Measurements from ENCODE around the gene ITGA2B.
"Not testable (repeated sequence)": the region's sequence is repeated elsewhere in the genome, so short reads cannot be mapped to it uniquely, and the experiment has no call there.

Gene ITGA2B

GRCh38 chr17:44396946-44397345 is 7.5 kb upstream of the ITGA2B start:
- in situ Hi-C loops (cut with HindIII; ENCODE audit: low pct_ligation_motif_present, low pct_unique_long_range_greater_than_20kb, low sequenced_read_pairs), result no loop called here
- DNase-seq, result no peak

- DNase-seq, result no peak
- in situ Hi-C loops (cut with HindIII; ENCODE audit: low pct_ligation_motif_present, low pct_unique_long_range_greater_than_20kb, low sequenced_read_pairs), result no loop called here
Observed at GRCh38 chr17:44394833-44395232, 5.4 kb upstream of the ITGA2B start.

GRCh38 chr17:44394112-44394511 is 4.7 kb upstream of the ITGA2B start:
- in situ Hi-C loops (cut with HindIII; ENCODE audit: low pct_ligation_motif_present, low pct_unique_long_range_greater_than_20kb, low sequenced_read_pairs); DNase-seq: not testable (repeated sequence)

- in situ Hi-C loops (cut with HindIII; ENCODE audit: low pct_ligation_motif_present, low pct_unique_long_range_greater_than_20kb, low sequenced_read_pairs), result no loop called here
Observed at GRCh38 chr17:44390250-44390870, 911 bp upstream of the ITGA2B start.

GRCh38 chr17:44389723-44390202 is 314 bp upstream of the ITGA2B start:
- no peak for DNase-seq
- in situ Hi-C loops (cut with HindIII; ENCODE audit: low pct_ligation_motif_present, low pct_unique_long_range_greater_than_20kb, low sequenced_read_pairs), result no loop called here

More at GRCh38 chr17:44390250-44390870, 911 bp upstream of the ITGA2B start:
- DNase-seq, result no peak

GRCh38 chr17:44387804-44388203 is 1.6 kb downstream of the ITGA2B start:
- no peak for DNase-seq
- in situ Hi-C loops (cut with HindIII; ENCODE audit: low pct_ligation_motif_present, low pct_unique_long_range_greater_than_20kb, low sequenced_read_pairs), result no loop called here

- in situ Hi-C loops (cut with HindIII; ENCODE audit: low pct_ligation_motif_present, low pct_unique_long_range_greater_than_20kb, low sequenced_read_pairs), result no loop called here
- DNase-seq, result no peak
Observed at GRCh38 chr17:44386182-44386525, 3.3 kb downstream of the ITGA2B start.

GRCh38 chr17:44385287-44386181 is 3.9 kb downstream of the ITGA2B start:
- in situ Hi-C loops (cut with HindIII; ENCODE audit: low pct_ligation_motif_present, low pct_unique_long_range_greater_than_20kb, low sequenced_read_pairs), result no loop called here
- peak; percentile 77 for DNase-seq

- DNase-seq, result no peak
- in situ Hi-C loops (cut with HindIII; ENCODE audit: low pct_ligation_motif_present, low pct_unique_long_range_greater_than_20kb, low sequenced_read_pairs), result no loop called here
Observed at GRCh38 chr17:44384823-44385286, 4.6 kb downstream of the ITGA2B start.

- in situ Hi-C loops (cut with HindIII; ENCODE audit: low pct_ligation_motif_present, low pct_unique_long_range_greater_than_20kb, low sequenced_read_pairs), result no loop called here
- no peak for DNase-seq
Observed at GRCh38 chr17:44384281-44384822, 5.1 kb downstream of the ITGA2B start.

GRCh38 chr17:44383861-44384260 is 5.6 kb downstream of the ITGA2B start:
- in situ Hi-C loops (cut with HindIII; ENCODE audit: low pct_ligation_motif_present, low pct_unique_long_range_greater_than_20kb, low sequenced_read_pairs), result no loop called here
- no peak for DNase-seq

- DNase-seq, result no peak
- in situ Hi-C loops (cut with HindIII; ENCODE audit: low pct_ligation_motif_present, low pct_unique_long_range_greater_than_20kb, low sequenced_read_pairs), result no loop called here
Observed at GRCh38 chr17:44383363-44383762, 6.1 kb downstream of the ITGA2B start.

GRCh38 chr17:44382917-44383316 is 6.5 kb downstream of the ITGA2B start:
- no peak for DNase-seq
- in situ Hi-C loops (cut with HindIII; ENCODE audit: low pct_ligation_motif_present, low pct_unique_long_range_greater_than_20kb, low sequenced_read_pairs), result no loop called here

GRCh38 chr17:44381810-44382305 is 7.6 kb downstream of the ITGA2B start:
- no peak for DNase-seq

GRCh38 chr17:44380767-44381166 is 8.7 kb downstream of the ITGA2B start:
- in situ Hi-C loops (cut with HindIII; ENCODE audit: low pct_ligation_motif_present, low pct_unique_long_range_greater_than_20kb, low sequenced_read_pairs), result no loop called here
- DNase-seq, result no peak

More at GRCh38 chr17:44381810-44382305, 7.6 kb downstream of the ITGA2B start:
- in situ Hi-C loops (cut with HindIII; ENCODE audit: low pct_ligation_motif_present, low pct_unique_long_range_greater_than_20kb, low sequenced_read_pairs), result no loop called here

- in situ Hi-C loops (cut with HindIII; ENCODE audit: low pct_ligation_motif_present, low pct_unique_long_range_greater_than_20kb, low sequenced_read_pairs), result no loop called here
- no peak for DNase-seq
Observed at GRCh38 chr17:44379887-44380286, 9.6 kb downstream of the ITGA2B start.

- no peak for DNase-seq
- in situ Hi-C loops (cut with HindIII; ENCODE audit: low pct_ligation_motif_present, low pct_unique_long_range_greater_than_20kb, low sequenced_read_pairs), result no loop called here
Observed at GRCh38 chr17:44378171-44378705, 11.2 kb downstream of the ITGA2B start.

- in situ Hi-C loops (cut with HindIII; ENCODE audit: low pct_ligation_motif_present, low pct_unique_long_range_greater_than_20kb, low sequenced_read_pairs), result no loop called here
- DNase-seq, result no peak
Observed at GRCh38 chr17:44376779-44377178, 12.7 kb downstream of the ITGA2B start.

GRCh38 chr17:44376124-44376523 is 13.3 kb downstream of the ITGA2B start:
- DNase-seq, result peak; percentile 46
- in situ Hi-C loops (cut with HindIII; ENCODE audit: low pct_ligation_motif_present, low pct_unique_long_range_greater_than_20kb, low sequenced_read_pairs), result no loop called here
